ENCODE measurements around the gene CD79A.
"Not testable (repeated sequence)": the region's sequence is repeated elsewhere in the genome, so short reads cannot be mapped to it uniquely, and the experiment has no call there.

CD79A gene

DNA sequence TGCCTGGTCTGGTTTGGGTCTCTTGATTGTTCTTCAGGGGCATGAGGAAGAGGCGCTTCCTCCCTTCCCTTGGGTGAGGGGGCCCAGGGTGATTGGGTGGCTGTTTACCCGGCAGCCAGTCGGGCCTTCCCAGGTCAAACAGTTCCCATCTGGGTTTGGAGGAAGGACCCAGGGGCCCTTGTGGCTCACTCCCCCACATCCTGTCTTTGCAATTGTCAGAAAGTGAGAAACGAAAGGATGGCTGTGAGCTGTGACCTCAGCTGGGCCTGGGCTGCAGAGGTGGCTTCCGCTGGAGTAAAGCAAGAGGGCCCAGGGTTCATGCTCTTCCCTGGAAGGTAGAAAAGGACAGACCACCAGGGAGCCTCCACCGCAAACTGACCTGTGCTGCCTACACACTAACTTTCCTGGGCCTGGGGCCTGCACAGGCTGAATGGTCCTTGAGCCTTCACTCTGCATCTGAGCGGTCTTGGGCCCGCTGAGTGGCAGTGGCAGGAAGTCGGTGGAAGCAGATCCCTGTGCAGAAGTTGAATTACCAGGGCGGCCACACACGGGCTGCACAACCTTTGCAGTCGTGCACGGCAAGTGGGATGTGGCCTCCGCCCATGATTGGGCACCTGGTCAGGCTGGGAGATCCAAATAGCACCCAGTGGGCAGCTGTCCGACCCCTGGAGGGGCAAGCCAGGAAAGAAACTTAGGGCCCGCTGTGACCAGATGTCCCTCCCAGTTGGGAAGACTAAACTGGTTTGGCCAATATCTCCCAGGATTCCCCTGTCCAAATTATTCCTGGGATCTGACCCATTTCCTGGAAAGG lies 5.3 kb upstream of the CD79A start:
- Histone ChIP-seq H3K27ac (ENCODE audit: low read depth in 2 of 2, low read length in 2 of 2) (peak overlapping the region; percentile 21 to 79), H3K36me3 (ENCODE audit: control insufficient read depth in 2 of 2, insufficient read depth in 2 of 2, low read length in 2 of 2) (peaks cover 28% of the 10 kb centered on the region in 2 donors)

DNA sequence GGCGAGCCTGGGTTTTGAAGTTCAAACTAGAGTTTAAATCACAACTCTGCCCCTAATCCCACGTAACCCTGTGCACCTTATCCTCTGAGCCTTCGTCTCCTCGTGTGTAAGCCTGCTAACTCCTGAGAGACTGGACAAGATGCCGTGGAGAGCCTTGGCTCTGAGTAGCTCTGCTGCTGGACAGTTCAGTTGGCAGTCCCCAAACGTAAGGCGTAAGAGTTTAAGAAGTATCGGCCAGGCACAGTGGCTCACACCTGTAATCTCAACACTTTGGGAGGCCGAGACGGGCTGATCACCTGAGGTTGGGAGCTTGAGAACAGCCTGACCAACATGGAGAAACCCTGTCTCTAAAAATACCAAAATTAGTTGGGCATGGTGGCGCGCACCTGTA lies 4.7 kb upstream of the CD79A start:
- Histone ChIP-seq H3K4me1 (ENCODE audit: control insufficient read depth in 2 of 2, insufficient read depth in 2 of 2, low read length in 2 of 2) (peaks cover 23 to 37% of the 10 kb centered on the region in 2 donors), H3K4me3 (ENCODE audit: low read length in 2 of 2) (no peak overlapping the region), H3K27ac (ENCODE audit: low read depth in 2 of 2, low read length in 2 of 2) (peak overlapping the region; percentile 21 to 79), H3K36me3 (ENCODE audit: control insufficient read depth in 2 of 2, insufficient read depth in 2 of 2, low read length in 2 of 2) (peaks cover 28% of the 10 kb centered on the region in 2 donors), H3K9me3 (ENCODE audit: control insufficient read depth in 2 of 2, low read length in 2 of 2) (no peaks in the 10 kb centered on the region), H3K27me3 (ENCODE audit: control insufficient read depth in 2 of 2, insufficient read depth in 2 of 2, low read length in 2 of 2) (no peaks in the 10 kb centered on the region), H3K9ac (ENCODE audit: low read depth in 1 of 2, low read length in 2 of 2) (no peak overlapping the region)

More for the DNA sequence above, 5.3 kb upstream of the CD79A start:
- H3K27me3 ChIP-seq (ENCODE audit: control insufficient read depth in 2 of 2, insufficient read depth in 2 of 2, low read length in 2 of 2), result no peaks in the 10 kb centered on the region
- H3K9me3 ChIP-seq (ENCODE audit: control insufficient read depth in 2 of 2, low read length in 2 of 2), result no peaks in the 10 kb centered on the region
- H3K4me3 ChIP-seq (ENCODE audit: low read length in 2 of 2), result no peak overlapping the region
- peaks cover 23 to 37% of the 10 kb centered on the region in 2 donors for H3K4me1 ChIP-seq (ENCODE audit: control insufficient read depth in 2 of 2, insufficient read depth in 2 of 2, low read length in 2 of 2)
- no peak overlapping the region for H3K9ac ChIP-seq (ENCODE audit: low read depth in 1 of 2, low read length in 2 of 2)

DNA sequence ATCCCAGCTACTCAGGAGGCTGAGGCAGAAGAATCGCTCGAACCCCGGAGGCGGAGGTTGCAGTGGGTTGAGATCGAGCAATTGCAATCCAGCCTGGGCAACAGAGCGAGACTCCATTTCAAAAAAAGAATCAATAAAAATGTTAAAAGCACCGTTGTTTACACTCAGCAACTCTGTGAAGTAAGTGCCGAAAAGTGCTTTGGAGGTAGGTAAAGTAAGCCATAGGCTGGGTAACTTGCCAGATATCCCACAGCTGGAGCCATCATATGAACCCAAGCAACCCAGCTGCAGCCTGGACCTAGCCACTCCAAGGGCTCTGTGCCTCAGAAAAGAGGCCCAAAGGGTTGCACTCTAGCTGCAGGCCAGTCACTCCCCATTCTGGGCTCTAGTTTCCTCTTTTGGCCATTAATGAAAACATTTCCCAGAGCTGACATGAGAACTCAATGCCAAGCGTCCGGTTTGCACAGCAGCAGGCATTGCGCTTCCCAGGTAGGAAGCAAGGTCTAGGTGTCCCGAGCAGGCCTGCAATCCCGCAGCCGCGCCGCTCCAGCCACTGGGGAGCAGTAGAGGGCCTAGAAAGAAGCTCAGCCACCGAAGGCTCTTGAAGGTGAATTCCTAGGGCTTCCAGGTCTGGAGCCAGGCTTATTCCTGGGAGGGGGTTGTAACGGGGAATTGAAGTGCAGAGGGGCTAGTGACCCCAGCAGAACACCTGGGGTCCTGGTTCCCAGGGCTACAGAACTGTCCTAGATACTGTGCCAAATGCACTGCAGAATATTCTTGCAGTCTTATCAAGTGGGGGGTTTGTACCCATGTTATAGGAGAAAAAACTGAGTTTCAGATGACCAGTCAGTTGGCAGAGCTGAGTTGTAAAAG lies 4.1 kb upstream of the CD79A start:
- Histone ChIP-seq H3K9ac (ENCODE audit: low read depth in 1 of 2, low read length in 2 of 2) (peak overlapping the region in 1 of 2 donors; percentile 33), H3K27ac (ENCODE audit: low read depth in 2 of 2, low read length in 2 of 2) (peak overlapping the region in 1 of 2 donors; percentile 79), H3K4me1 (ENCODE audit: control insufficient read depth in 2 of 2, insufficient read depth in 2 of 2, low read length in 2 of 2) (peaks cover 18 to 34% of the 10 kb centered on the region in 2 donors), H3K27me3 (ENCODE audit: control insufficient read depth in 2 of 2, insufficient read depth in 2 of 2, low read length in 2 of 2) (no peaks in the 10 kb centered on the region), H3K9me3 (ENCODE audit: control insufficient read depth in 2 of 2, low read length in 2 of 2) (no peaks in the 10 kb centered on the region), H3K4me3 (ENCODE audit: low read length in 2 of 2) (no peak overlapping the region), H3K36me3 (ENCODE audit: control insufficient read depth in 2 of 2, insufficient read depth in 2 of 2, low read length in 2 of 2) (peaks cover 27 to 28% of the 10 kb centered on the region in 2 donors)

DNA sequence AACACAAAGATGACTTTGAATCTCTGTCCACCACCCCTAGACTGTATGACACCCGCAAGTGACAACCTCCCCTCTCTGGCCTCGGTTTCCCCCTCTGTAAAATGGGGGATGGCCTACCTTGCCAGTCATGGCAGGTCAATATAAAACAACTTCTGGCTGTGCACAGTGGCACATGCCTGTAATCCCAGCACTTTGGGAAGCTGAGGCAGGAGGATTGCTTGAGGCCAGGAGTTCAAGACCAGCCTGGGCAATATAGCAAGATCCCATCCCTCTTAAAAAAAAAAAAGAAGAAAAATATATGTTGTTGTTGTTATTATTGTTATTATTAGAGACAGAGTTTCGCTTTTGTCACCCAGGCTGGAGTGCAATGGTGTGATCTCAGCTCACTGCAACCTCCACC lies 1.1 kb upstream of the CD79A start:
- H3K9ac ChIP-seq (ENCODE audit: low read depth in 1 of 2, low read length in 2 of 2); H3K4me3 ChIP-seq (ENCODE audit: low read length in 2 of 2); H3K27me3 ChIP-seq (ENCODE audit: control insufficient read depth in 2 of 2, insufficient read depth in 2 of 2, low read length in 2 of 2); H3K9me3 ChIP-seq (ENCODE audit: control insufficient read depth in 2 of 2, low read length in 2 of 2): not testable (repeated sequence)
- H3K4me1 ChIP-seq (ENCODE audit: control insufficient read depth in 2 of 2, insufficient read depth in 2 of 2, low read length in 2 of 2), result peaks cover 3 to 26% of the 10 kb centered on the region in 2 donors
- H3K36me3 ChIP-seq (ENCODE audit: control insufficient read depth in 2 of 2, insufficient read depth in 2 of 2, low read length in 2 of 2), result peaks cover 6 to 11% of the 10 kb centered on the region in 2 donors
- H3K27ac ChIP-seq (ENCODE audit: low read depth in 2 of 2, low read length in 2 of 2), result peak overlapping the region; percentile 48 to 79

DNA sequence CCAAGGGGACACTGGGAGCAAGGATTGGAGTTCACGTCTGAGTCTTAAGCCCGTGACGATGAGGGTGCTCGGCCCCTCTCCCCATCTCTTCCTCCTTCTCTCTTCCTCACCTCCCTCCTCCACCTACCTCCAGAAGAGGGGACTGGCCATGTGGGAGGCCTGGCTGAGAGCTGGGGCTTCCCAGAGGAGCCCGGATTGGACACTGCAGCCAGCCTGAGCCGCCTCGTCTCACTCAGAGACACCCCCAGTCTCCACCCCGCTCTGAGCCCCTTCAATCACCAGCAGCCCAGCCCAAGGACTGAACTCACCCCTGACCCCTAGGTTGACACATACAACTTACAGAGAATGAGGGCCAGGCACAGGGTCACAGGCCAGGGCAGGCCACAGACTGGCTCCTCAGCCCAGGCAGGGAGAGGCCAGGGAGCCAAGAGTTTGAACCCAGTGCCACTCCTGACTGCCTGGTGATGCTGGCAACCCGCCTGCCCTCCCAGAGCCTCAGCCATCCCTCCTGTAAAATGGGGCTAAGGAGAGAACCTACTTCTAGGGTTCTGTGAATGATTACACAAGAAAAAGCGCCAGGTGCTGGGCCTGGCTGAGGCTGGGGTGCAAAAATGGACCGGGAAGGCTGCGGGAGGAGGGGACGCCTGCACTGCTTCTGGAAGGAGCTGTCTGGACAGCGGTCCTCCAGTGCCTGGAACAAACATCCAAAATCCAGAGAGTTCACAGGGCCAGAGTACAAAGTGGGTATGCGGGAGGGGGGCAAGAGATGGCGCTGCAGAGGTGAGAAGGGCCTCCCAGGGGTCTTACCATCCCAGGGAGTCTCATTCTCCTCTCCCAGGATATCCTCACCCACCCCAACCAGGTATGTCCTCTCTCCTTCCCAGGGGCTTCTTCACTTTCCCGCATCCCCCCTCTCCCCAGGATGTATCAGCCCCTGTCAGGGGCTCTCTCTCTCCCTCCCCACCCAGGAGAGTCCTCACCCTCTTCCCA lies 1.1 kb downstream of the CD79A start:
- peak overlapping the region; percentile 34 to 79 for H3K27ac ChIP-seq (ENCODE audit: low read depth in 2 of 2, low read length in 2 of 2)
- H3K4me1 ChIP-seq (ENCODE audit: control insufficient read depth in 2 of 2, insufficient read depth in 2 of 2, low read length in 2 of 2), result peaks cover 4 to 12% of the 10 kb centered on the region in 2 donors
- no peaks in the 10 kb centered on the region for H3K27me3 ChIP-seq (ENCODE audit: control insufficient read depth in 2 of 2, insufficient read depth in 2 of 2, low read length in 2 of 2)
- H3K9me3 ChIP-seq (ENCODE audit: control insufficient read depth in 2 of 2, low read length in 2 of 2), result no peaks in the 10 kb centered on the region
- peak overlapping the region in 1 of 2 donors; percentile 64 for H3K4me3 ChIP-seq (ENCODE audit: low read length in 2 of 2)
- H3K9ac ChIP-seq (ENCODE audit: low read depth in 1 of 2, low read length in 2 of 2), result peak overlapping the region in 1 of 2 donors; percentile 56
- H3K36me3 ChIP-seq (ENCODE audit: control insufficient read depth in 2 of 2, insufficient read depth in 2 of 2, low read length in 2 of 2), result no peaks in the 10 kb centered on the region

DNA sequence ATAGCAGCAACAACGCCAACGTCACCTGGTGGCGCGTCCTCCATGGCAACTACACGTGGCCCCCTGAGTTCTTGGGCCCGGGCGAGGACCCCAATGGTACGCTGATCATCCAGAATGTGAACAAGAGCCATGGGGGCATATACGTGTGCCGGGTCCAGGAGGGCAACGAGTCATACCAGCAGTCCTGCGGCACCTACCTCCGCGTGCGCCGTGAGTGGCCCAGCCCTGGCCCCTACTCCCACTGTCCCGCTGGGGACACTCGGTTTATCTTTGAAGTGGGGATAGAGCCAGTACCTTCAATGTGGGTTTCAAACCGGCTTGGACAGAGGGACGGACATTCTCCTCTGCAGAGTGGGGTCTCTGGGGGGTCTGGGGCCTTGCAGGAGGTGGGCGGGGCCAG lies 2.0 kb downstream of the CD79A start:
- Histone ChIP-seq H3K9me3 (ENCODE audit: control insufficient read depth in 2 of 2, low read length in 2 of 2) (no peaks in the 10 kb centered on the region), H3K4me1 (ENCODE audit: control insufficient read depth in 2 of 2, insufficient read depth in 2 of 2, low read length in 2 of 2) (peaks cover 9 to 10% of the 10 kb centered on the region in 2 donors), H3K4me3 (ENCODE audit: low read length in 2 of 2) (no peak overlapping the region)

DNA sequence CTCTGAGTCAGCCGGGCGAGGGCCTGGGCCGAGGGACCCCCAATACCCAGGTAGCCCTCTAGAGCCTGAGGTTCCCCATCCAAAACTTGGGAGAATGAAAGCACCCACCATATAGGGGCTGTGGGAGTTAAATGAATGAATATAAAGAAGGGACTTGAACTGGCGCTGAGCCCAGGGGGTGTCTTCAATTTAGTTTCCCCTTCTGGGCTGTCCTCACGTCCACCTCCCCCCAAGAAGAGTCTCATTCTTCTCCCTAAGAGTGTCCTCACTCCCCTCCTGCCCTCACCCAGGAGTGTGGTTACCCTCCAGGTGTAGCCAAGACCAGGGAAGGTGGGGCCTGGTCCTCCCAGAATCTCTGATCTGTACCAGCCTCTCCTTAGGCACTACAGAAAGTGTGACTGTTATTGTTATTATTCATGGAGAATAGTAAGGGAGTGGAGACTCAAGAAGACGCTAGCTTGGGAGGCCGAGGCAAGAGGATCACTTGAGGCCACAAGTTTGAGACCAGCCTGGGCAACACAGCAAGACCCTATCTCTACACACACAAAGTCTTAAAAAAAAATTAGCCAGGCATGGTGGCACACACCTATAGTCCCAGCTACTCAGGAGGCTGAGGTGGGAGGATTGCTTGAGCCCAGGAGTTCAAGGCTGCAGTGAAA lies 2.7 kb downstream of the CD79A start:
- no peak overlapping the region for H3K9ac ChIP-seq (ENCODE audit: low read depth in 1 of 2, low read length in 2 of 2)
- no peaks in the 10 kb centered on the region for H3K36me3 ChIP-seq (ENCODE audit: control insufficient read depth in 2 of 2, insufficient read depth in 2 of 2, low read length in 2 of 2)
- no peaks in the 10 kb centered on the region for H3K27me3 ChIP-seq (ENCODE audit: control insufficient read depth in 2 of 2, insufficient read depth in 2 of 2, low read length in 2 of 2)
- H3K4me3 ChIP-seq (ENCODE audit: low read length in 2 of 2), result no peak overlapping the region
- no peak overlapping the region for H3K27ac ChIP-seq (ENCODE audit: low read depth in 2 of 2, low read length in 2 of 2)
- peaks cover 12 to 13% of the 10 kb centered on the region in 2 donors for H3K4me1 ChIP-seq (ENCODE audit: control insufficient read depth in 2 of 2, insufficient read depth in 2 of 2, low read length in 2 of 2)
- H3K9me3 ChIP-seq (ENCODE audit: control insufficient read depth in 2 of 2, low read length in 2 of 2), result no peaks in the 10 kb centered on the region

More for the DNA sequence above, 2.0 kb downstream of the CD79A start:
- no peaks in the 10 kb centered on the region for H3K36me3 ChIP-seq (ENCODE audit: control insufficient read depth in 2 of 2, insufficient read depth in 2 of 2, low read length in 2 of 2)
- H3K27ac ChIP-seq (ENCODE audit: low read depth in 2 of 2, low read length in 2 of 2), result no peak overlapping the region
- H3K27me3 ChIP-seq (ENCODE audit: control insufficient read depth in 2 of 2, insufficient read depth in 2 of 2, low read length in 2 of 2), result no peaks in the 10 kb centered on the region
- H3K9ac ChIP-seq (ENCODE audit: low read depth in 1 of 2, low read length in 2 of 2), result no peak overlapping the region

DNA sequence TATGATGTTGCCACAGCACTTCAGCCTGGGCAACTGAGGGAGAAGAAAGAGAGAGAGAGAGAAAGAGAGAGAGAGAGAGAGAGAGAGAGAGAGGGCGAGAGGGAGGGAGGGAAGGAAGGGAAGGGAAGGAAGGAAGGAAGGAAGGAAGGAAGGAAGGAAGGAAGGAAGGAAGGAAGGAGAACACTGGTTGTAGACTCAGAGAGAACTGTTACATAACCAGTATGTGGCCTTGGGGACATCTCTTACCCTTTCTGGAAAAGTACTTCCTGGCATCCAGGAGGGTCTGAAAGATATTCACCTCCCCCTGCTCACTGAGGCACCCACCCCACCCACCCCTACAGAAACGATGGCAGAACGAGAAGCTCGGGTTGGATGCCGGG lies 3.2 kb downstream of the CD79A start:
- Histone ChIP-seq H3K9ac (ENCODE audit: low read depth in 1 of 2, low read length in 2 of 2) (no peak overlapping the region), H3K27ac (ENCODE audit: low read depth in 2 of 2, low read length in 2 of 2) (no peak overlapping the region)

More for the DNA sequence above, 3.2 kb downstream of the CD79A start:
- peaks cover 16 to 17% of the 10 kb centered on the region in 2 donors for H3K4me1 ChIP-seq (ENCODE audit: control insufficient read depth in 2 of 2, insufficient read depth in 2 of 2, low read length in 2 of 2)
- no peaks in the 10 kb centered on the region for H3K9me3 ChIP-seq (ENCODE audit: control insufficient read depth in 2 of 2, low read length in 2 of 2)
- H3K36me3 ChIP-seq (ENCODE audit: control insufficient read depth in 2 of 2, insufficient read depth in 2 of 2, low read length in 2 of 2), result no peaks in the 10 kb centered on the region
- no peak overlapping the region for H3K4me3 ChIP-seq (ENCODE audit: low read length in 2 of 2)
- no peaks in the 10 kb centered on the region for H3K27me3 ChIP-seq (ENCODE audit: control insufficient read depth in 2 of 2, insufficient read depth in 2 of 2, low read length in 2 of 2)
